Ishikawa (cell line): ENCODE results near the gene KIAA1217.

ENCODE experiments used
- CEBPB ChIP-seq: IDR thresholded peaks from 2 replicates; pipeline ENCODE4 v1.6.1; 2012
- CREB1 ChIP-seq: IDR thresholded peaks from 2 replicates; pipeline ENCODE4 v1.6.1; 2012; ENCODE audit warnings: low read depth
- EGR1 ChIP-seq: IDR thresholded peaks from 2 replicates; pipeline ENCODE4 v1.6.1; 2012
- EP300 ChIP-seq: IDR thresholded peaks from 2 replicates; pipeline ENCODE4 v1.6.1; 2012; ENCODE audit warnings: borderline replicate concordance
- FOXM1 ChIP-seq: IDR thresholded peaks from 2 replicates; pipeline ENCODE4 v1.6.1; 2012; ENCODE audit warnings: low read depth, borderline replicate concordance
- MAX ChIP-seq: IDR thresholded peaks from 2 replicates; pipeline ENCODE4 v1.6.1; 2012
- NFIC ChIP-seq: IDR thresholded peaks from 2 replicates; pipeline ENCODE4 v1.6.1; 2012
- RAD21 ChIP-seq: IDR thresholded peaks from 2 replicates; pipeline ENCODE4 v1.6.1; 2012; ENCODE audit warnings: low read depth
- REST ChIP-seq: IDR thresholded peaks from 2 replicates; pipeline ENCODE4 v1.6.1; 2012; ENCODE audit warnings: low read depth, mild to moderate bottlenecking
- TAF1 ChIP-seq: IDR thresholded peaks from 2 replicates; pipeline ENCODE4 v1.6.1; 2012; ENCODE audit warnings: low read depth, mild to moderate bottlenecking
- TCF12 ChIP-seq: IDR thresholded peaks from 2 replicates; pipeline ENCODE4 v1.6.1; 2012; ENCODE audit warnings: low read depth
- TEAD4 ChIP-seq: IDR thresholded peaks from 2 replicates; pipeline ENCODE4 v1.6.1; 2012
- YY1 ChIP-seq: IDR thresholded peaks from 2 replicates; pipeline ENCODE4 v1.6.1; 2012; ENCODE audit warnings: low read depth
- ZBTB7A ChIP-seq: IDR thresholded peaks from 2 replicates; pipeline ENCODE4 v1.6.1; 2012; ENCODE audit warnings: low read depth
- TF ChIP-seq, protein P1 (sequence below): IDR thresholded peaks from 2 replicates; pipeline ENCODE4 v1.6.1; 2012

The KIAA1217 gene

GRCh38 chr10:24231200-24231599 lies 22.3 kb downstream of the KIAA1217 start:
- TF ChIP-seq TEAD4 (no peak), REST (no peak), TCF12 (no peak), EP300 (no peak), TAF1 (no peak), YY1 (no peak), EGR1 (no peak), RAD21 (no peak), ZBTB7A (no peak), NFIC (no peak), CEBPB (no peak), CREB1 (no peak), MAX (no peak), FOXM1 (no peak)
- TF ChIP-seq, protein P1, sequence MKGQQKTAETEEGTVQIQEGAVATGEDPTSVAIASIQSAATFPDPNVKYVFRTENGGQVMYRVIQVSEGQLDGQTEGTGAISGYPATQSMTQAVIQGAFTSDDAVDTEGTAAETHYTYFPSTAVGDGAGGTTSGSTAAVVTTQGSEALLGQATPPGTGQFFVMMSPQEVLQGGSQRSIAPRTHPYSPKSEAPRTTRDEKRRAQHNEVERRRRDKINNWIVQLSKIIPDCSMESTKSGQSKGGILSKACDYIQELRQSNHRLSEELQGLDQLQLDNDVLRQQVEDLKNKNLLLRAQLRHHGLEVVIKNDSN: no peak

GRCh38 chr10:24234784-24235183 lies 25.8 kb downstream of the KIAA1217 start:
- no peak for TF ChIP-seq EP300
- TF ChIP-seq CREB1: no peak
- no peak for TF ChIP-seq NFIC
- TF ChIP-seq TEAD4: no peak
- no peak for TF ChIP-seq FOXM1
- TF ChIP-seq TAF1: no peak
- no peak for TF ChIP-seq MAX
- no peak for TF ChIP-seq YY1
- TF ChIP-seq ZBTB7A: no peak
- no peak for TF ChIP-seq CEBPB
- TF ChIP-seq REST: no peak
- no peak for TF ChIP-seq RAD21
- TF ChIP-seq EGR1: no peak
- TF ChIP-seq TCF12: no peak
- TF ChIP-seq, protein P1: no peak

DNA sequence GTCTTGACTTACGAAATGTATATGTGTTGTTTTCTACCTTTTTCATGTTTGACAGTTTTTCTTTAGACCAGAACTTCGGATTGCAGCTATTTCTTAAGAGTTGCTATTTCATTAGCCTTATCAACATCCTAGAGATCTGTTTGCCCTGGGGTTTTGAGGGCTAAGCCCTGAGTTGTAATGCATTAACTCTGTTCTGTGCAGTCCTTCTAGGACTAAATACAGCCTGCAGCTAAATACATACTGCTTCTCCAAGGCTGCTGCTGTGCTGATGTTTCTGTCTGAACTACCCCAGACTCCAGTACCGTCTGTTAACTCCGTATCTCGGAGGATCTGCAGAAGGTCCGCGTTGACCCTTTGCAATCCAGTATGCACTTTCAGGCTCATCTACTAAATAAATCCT lies 26.5 kb downstream of the KIAA1217 start:
- no peak for TF ChIP-seq FOXM1

DNA sequence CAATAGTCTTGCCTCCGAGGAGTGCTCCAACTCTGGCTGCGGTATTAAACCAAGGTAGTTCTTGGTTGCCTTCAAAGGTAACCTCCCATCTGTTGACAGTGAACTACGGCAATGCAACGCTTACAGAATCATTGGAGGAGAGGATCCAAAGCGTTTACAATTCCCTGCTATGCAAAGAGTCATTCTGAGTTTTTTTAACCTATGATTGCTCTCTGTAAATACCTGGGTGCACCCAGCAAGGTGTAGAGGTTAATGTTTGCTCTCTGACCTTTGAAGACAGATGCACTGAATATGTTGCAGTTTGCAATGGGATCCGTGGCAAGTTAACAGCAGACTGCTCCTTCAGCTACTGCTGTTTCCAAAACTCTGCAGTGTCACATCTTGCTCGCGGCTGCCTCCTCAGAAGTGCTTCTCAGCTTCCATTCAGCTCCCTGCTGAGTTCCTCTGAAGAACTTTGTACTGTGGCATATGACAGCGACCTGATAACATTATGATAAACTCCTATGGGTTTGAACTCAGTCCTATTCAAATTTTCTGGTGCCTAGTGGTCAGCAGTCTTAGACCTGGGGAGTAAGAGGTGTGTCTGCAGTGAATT lies 29.0 kb downstream of the KIAA1217 start:
- TF ChIP-seq RAD21: no peak
- no peak for TF ChIP-seq EP300
- no peak for TF ChIP-seq CREB1
- TF ChIP-seq FOXM1: no peak
- TF ChIP-seq CEBPB: no peak
- TF ChIP-seq, protein P1: no peak
- no peak for TF ChIP-seq TCF12
- TF ChIP-seq MAX: no peak

DNA sequence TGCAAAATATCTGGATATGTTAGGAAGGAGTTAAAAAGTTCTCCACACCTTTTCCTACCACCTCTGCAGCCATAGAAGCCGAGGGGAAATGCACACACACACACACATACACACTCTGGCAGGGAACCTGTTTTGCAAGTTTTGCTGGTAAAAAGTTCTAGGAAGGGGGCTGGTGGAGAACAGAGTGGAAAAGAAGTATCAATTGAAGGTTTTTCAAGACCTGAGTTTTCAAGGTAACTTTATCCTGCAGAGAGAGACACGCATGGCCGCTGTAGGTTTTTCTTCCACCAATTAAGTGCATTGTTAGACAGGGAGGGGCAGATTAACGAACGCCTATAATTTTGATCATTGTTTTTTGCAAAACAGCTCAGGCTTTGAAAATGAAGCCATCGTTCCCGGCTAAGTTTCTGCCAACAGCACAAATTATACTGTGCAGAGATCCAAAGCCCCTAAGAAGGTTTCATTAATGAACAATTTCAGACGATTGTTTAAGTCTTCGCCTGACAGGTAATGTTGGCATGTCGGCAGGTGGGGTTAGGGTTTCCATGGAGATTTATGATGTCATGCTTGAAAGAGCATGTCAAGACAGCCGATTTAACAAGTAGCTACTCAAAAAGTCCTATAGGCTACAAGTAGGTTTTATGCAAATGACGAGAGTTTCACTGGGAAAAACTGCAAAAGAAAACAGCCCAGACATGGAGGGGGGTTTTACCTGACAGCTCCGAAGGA lies 29.7 kb downstream of the KIAA1217 start:
- TF ChIP-seq EP300: peak; percentile 91
- no peak for TF ChIP-seq CEBPB
- no peak for TF ChIP-seq REST
- TF ChIP-seq YY1: peak; percentile 66
- TF ChIP-seq ZBTB7A: 0 out of 2 replicates have a peak, but pooled peaks have one; percentile 11
- TF ChIP-seq RAD21: peak; percentile 36
- peak; percentile 76 for TF ChIP-seq MAX
- peak; percentile 93 for TF ChIP-seq FOXM1
- TF ChIP-seq EGR1: no peak
- TF ChIP-seq TAF1: no peak; the same call in 1 of the 2 replicates
- peak; percentile 83 for TF ChIP-seq NFIC
- TF ChIP-seq TEAD4: peak; percentile 82
- TF ChIP-seq, protein P1: no peak
- peak; percentile 48; the same call in 1 of the 2 replicates for TF ChIP-seq CREB1
- peak; percentile 94 for TF ChIP-seq TCF12
